ENCODE measurements around the gene ABHD17C.

Gene ABHD17C

GRCh38 chr15:80709542-80709941, 14.4 kb downstream of the ABHD17C start:
- no peak for TF ChIP-seq CTCF (IDR thresholded peaks at IDR 0.05; ENCODE audit: low read length, missing control alignments)
- H3K4me3 ChIP-seq (replicated peaks; ENCODE audit: low read depth, low read length), result no peak overlapping the region
- DNase-seq (ENCODE audit: low read depth), result no peak

GRCh38 chr15:80710635-80711554, 15.8 kb downstream of the ABHD17C start:
- H3K4me3 ChIP-seq (replicated peaks; ENCODE audit: low read depth, low read length), result no peak overlapping the region
- no peak for DNase-seq (ENCODE audit: low read depth)
- no peak for TF ChIP-seq CTCF (IDR thresholded peaks at IDR 0.05; ENCODE audit: low read length, missing control alignments)

- no peak for DNase-seq (ENCODE audit: low read depth)
- no peak overlapping the region for H3K4me3 ChIP-seq (replicated peaks; ENCODE audit: low read depth, low read length)
- TF ChIP-seq CTCF (IDR thresholded peaks at IDR 0.05; ENCODE audit: low read length, missing control alignments), result no peak
Measured at GRCh38 chr15:80711886-80712285, 16.8 kb downstream of the ABHD17C start.

GRCh38 chr15:80712956-80713355, 17.8 kb downstream of the ABHD17C start:
- TF ChIP-seq CTCF (IDR thresholded peaks at IDR 0.05; ENCODE audit: low read length, missing control alignments), result no peak
- no peak overlapping the region for H3K4me3 ChIP-seq (replicated peaks; ENCODE audit: low read depth, low read length)
- DNase-seq (ENCODE audit: low read depth), result no peak

- no peak for DNase-seq (ENCODE audit: low read depth)
- TF ChIP-seq CTCF (IDR thresholded peaks at IDR 0.05; ENCODE audit: low read length, missing control alignments), result no peak
- no peak overlapping the region for H3K4me3 ChIP-seq (replicated peaks; ENCODE audit: low read depth, low read length)
Measured at GRCh38 chr15:80721476-80721875, 26.4 kb downstream of the ABHD17C start.

GRCh38 chr15:80722811-80723210, 27.7 kb downstream of the ABHD17C start:
- no peak for TF ChIP-seq CTCF (IDR thresholded peaks at IDR 0.05; ENCODE audit: low read length, missing control alignments)
- DNase-seq (ENCODE audit: low read depth), result no peak
- H3K4me3 ChIP-seq (replicated peaks; ENCODE audit: low read depth, low read length), result no peak overlapping the region

GRCh38 chr15:80727196-80727595, 32.1 kb downstream of the ABHD17C start:
- DNase-seq (ENCODE audit: low read depth), result no peak
- H3K4me3 ChIP-seq (replicated peaks; ENCODE audit: low read depth, low read length), result no peak overlapping the region
- TF ChIP-seq CTCF (IDR thresholded peaks at IDR 0.05; ENCODE audit: low read length, missing control alignments), result no peak
